ENCODE results near the gene PIK3C2G.

Gene PIK3C2G

GRCh38 chr12:18275981-18276380, 14.7 kb downstream of the PIK3C2G start:
- DNase-seq = no peak

- DNase-seq = no peak
Measured at GRCh38 chr12:18277196-18277595, 15.9 kb downstream of the PIK3C2G start.

- DNase-seq = no peak
Measured at GRCh38 chr12:18280728-18281127, 19.4 kb downstream of the PIK3C2G start.

- no peak for DNase-seq
Measured at GRCh38 chr12:18281941-18282340, 20.6 kb downstream of the PIK3C2G start.

GRCh38 chr12:18283831-18284230, 22.5 kb downstream of the PIK3C2G start:
- DNase-seq = no peak

- DNase-seq = no peak
Measured at GRCh38 chr12:18284386-18284785, 23.1 kb downstream of the PIK3C2G start.

- no peak for DNase-seq
Measured at GRCh38 chr12:18285161-18285560, 23.8 kb downstream of the PIK3C2G start.

- DNase-seq = no peak
Measured at GRCh38 chr12:18290386-18290785, 29.1 kb downstream of the PIK3C2G start.

- no peak for DNase-seq
Measured at GRCh38 chr12:18294889-18295288, 33.6 kb downstream of the PIK3C2G start.

GRCh38 chr12:18296201-18296908, 35.0 kb downstream of the PIK3C2G start:
- no peak for DNase-seq

- no peak for DNase-seq
Measured at GRCh38 chr12:18296909-18297280, 35.6 kb downstream of the PIK3C2G start.

- DNase-seq = no peak
Measured at GRCh38 chr12:18297902-18298301, 36.6 kb downstream of the PIK3C2G start.

- DNase-seq = no peak
Measured at GRCh38 chr12:18302809-18303430, 41.6 kb downstream of the PIK3C2G start.

GRCh38 chr12:18304609-18305008, 43.3 kb downstream of the PIK3C2G start:
- DNase-seq = no peak

GRCh38 chr12:18306311-18306710, 45.0 kb downstream of the PIK3C2G start:
- DNase-seq = no peak

- DNase-seq = no peak
Measured at GRCh38 chr12:18313306-18313705, 52.0 kb downstream of the PIK3C2G start.

- peak; percentile 64 for DNase-seq
Measured at GRCh38 chr12:18320036-18320617, 58.8 kb downstream of the PIK3C2G start.

- DNase-seq = no peak
Measured at GRCh38 chr12:18320976-18321375, 59.7 kb downstream of the PIK3C2G start.

- DNase-seq = no peak
Measured at GRCh38 chr12:18323159-18323558, 61.8 kb downstream of the PIK3C2G start.

GRCh38 chr12:18327036-18327435, 65.7 kb downstream of the PIK3C2G start:
- DNase-seq = no peak

GRCh38 chr12:18332173-18332572, 70.9 kb downstream of the PIK3C2G start:
- DNase-seq = no peak

GRCh38 chr12:18339633-18340032, 78.3 kb downstream of the PIK3C2G start:
- DNase-seq = no peak

GRCh38 chr12:18340186-18340585, 78.9 kb downstream of the PIK3C2G start:
- no peak for DNase-seq

GRCh38 chr12:18340786-18341185, 79.5 kb downstream of the PIK3C2G start:
- no peak for DNase-seq

GRCh38 chr12:18343708-18344107, 82.4 kb downstream of the PIK3C2G start:
- DNase-seq = no peak
